Calu3 (cell line): Measurements from ENCODE around the gene SCFD2. TPM values are rescaled to one million over a fixed set of nuclear protein-coding genes. Genes with fewer than 3 reads are reported as not detected.

Experiments used
- BruUV-seq: library from RNA; stranded (reverse); fragments of 400-500 nt; replicated peaks from 2 replicates; lab custom pipeline; 2021; lab: Mats Ljungman, UMichigan
- CTCF ChIA-PET: fragments of 300-600 bp; sonication (Branson Sonifier 250); formaldehyde crosslinking; loops from one replicate; lab custom pipeline; 2022; ENCODE audit warnings: antibody characterized with exemption; lab: Charles Lee
- DNase-seq: peaks from one replicate; pipeline ENCODE4 v3.0.0; 2022
- H3K27ac Mint-ChIP-seq: one replicate; pipeline ENCODE4 v1.8.0; 2022; ENCODE audit warnings: mixed read lengths; ENCODE audit not compliant: unreplicated experiment
- H3K27me3 Mint-ChIP-seq: one replicate; pipeline ENCODE4 v1.8.0; 2022; ENCODE audit warnings: mixed read lengths; ENCODE audit not compliant: unreplicated experiment
- H3K36me3 Mint-ChIP-seq: one replicate; pipeline ENCODE4 v1.8.0; 2022; ENCODE audit warnings: mild to moderate bottlenecking, moderate library complexity, mixed read lengths; ENCODE audit not compliant: insufficient read depth, unreplicated experiment
- H3K4me1 Mint-ChIP-seq: one replicate; pipeline ENCODE4 v1.8.0; 2022; ENCODE audit warnings: mild to moderate bottlenecking, low read depth, mixed read lengths; ENCODE audit not compliant: unreplicated experiment
- H3K4me3 Mint-ChIP-seq: one replicate; pipeline ENCODE4 v1.8.0; 2022; ENCODE audit warnings: mild to moderate bottlenecking, low read depth, moderate library complexity, mixed read lengths; ENCODE audit not compliant: unreplicated experiment
- H3K9me3 Mint-ChIP-seq: one replicate; pipeline ENCODE4 v1.8.0; 2022; ENCODE audit warnings: low read depth, mixed read lengths; ENCODE audit not compliant: unreplicated experiment
- intact Hi-C: fragments of 100-400 bp; cut with micrococcal nuclease; formaldehyde crosslinking; loops from one replicate; pipeline ENCODE4 v1.10.0; 2022; ENCODE audit not compliant: unreplicated experiment
- total RNA-seq: library from RNA; stranded (reverse); gene quantifications from 2 replicates; pipeline ENCODE4 v1.2.3, GENCODE V29; 2022
- TF ChIP-seq, protein P1 (sequence below): fragments of 200-600 bp; IDR thresholded peaks from one replicate; pipeline ENCODE4 v1.8.0; 2022; ENCODE audit warnings: antibody characterized with exemption; ENCODE audit not compliant: unreplicated experiment

Gene SCFD2
- total RNA-seq, 1 experiment from 2014 or later, result 16.7 TPM

DNA sequence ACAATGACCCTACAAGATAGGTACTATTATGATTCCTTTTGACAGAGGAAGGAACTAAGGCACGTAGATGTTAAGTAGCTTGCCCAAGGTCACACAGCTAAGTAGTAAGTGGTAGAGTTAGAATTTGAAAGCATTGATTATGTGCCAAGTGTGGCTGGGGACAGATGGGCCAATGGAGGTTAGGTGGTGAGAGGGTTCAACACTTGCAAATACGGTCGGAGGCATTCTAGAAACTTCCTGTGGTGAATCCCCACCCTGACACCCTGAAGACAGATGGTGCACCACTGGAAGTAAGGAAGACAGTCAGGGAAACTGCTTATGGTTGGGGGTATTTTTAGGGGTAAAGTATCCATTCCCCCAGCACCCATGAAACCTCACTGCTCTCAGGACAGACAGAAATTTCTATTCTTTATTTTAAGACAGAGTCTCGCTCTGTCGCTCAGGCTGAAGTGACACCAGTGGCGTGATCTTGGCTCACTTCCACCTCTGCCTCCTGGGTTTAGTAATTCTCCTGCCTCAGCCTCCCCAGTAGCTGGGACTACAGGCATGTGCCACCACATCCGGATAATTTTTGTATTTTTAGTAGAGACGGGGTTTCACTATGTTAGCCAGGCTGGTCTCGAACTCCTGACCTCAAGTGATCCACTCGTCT is 361.2 kb downstream of the SCFD2 start:
- no peaks in the 10 kb centered on the region for H3K9me3 Mint-ChIP-seq
- CTCF ChIA-PET, result interaction anchor here (1.3 kb wide), 1 partner anchor 12 kb away, joined by 3 read pairs; no protein-coding TSS in a partner anchor
- intact Hi-C loops, result loop anchor here (5.0 kb wide), 1 partner anchor 1228 kb away; no protein-coding TSS in a partner anchor
- no peaks in the 10 kb centered on the region for H3K27me3 Mint-ChIP-seq
- TF ChIP-seq, protein P1, sequence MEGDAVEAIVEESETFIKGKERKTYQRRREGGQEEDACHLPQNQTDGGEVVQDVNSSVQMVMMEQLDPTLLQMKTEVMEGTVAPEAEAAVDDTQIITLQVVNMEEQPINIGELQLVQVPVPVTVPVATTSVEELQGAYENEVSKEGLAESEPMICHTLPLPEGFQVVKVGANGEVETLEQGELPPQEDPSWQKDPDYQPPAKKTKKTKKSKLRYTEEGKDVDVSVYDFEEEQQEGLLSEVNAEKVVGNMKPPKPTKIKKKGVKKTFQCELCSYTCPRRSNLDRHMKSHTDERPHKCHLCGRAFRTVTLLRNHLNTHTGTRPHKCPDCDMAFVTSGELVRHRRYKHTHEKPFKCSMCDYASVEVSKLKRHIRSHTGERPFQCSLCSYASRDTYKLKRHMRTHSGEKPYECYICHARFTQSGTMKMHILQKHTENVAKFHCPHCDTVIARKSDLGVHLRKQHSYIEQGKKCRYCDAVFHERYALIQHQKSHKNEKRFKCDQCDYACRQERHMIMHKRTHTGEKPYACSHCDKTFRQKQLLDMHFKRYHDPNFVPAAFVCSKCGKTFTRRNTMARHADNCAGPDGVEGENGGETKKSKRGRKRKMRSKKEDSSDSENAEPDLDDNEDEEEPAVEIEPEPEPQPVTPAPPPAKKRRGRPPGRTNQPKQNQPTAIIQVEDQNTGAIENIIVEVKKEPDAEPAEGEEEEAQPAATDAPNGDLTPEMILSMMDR, result no peak
- H3K36me3 Mint-ChIP-seq, result no peaks in the 10 kb centered on the region
- H3K27ac Mint-ChIP-seq, result no peak overlapping the region
- no peaks in the 10 kb centered on the region for H3K4me1 Mint-ChIP-seq
- no peak overlapping the region for H3K4me3 Mint-ChIP-seq
- DNase-seq, result no peak
- BruUV-seq, result no TSS peak

DNA sequence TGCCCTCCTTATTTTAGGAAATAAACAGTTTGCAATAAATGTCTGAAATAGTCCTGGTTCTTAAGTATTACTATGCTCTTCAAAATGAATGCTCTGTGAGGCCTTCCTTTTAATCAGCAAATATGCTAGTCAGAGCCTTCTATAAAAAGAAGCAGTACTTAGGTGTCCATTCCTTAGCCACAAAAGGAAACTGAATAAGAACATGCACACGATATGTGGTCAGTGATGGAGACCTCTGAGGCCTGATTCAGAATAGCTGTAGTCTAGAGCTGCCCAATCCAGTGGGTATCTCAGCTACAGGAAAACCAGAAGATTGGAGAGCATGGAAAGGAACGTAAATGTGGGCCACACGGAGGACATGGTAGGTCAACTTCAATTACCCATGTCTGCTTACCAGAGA is 361.9 kb downstream of the SCFD2 start:
- CTCF ChIA-PET, result interaction anchor here (1.3 kb wide), 1 partner anchor 12 kb away, joined by 3 read pairs; no protein-coding TSS in a partner anchor
- intact Hi-C loops, result loop anchor here (5.0 kb wide), 1 partner anchor 1228 kb away; no protein-coding TSS in a partner anchor
- BruUV-seq, result no TSS peak
- TF ChIP-seq, protein P1, result no peak
- no peaks in the 10 kb centered on the region for H3K9me3 Mint-ChIP-seq
- no peaks in the 10 kb centered on the region for H3K4me1 Mint-ChIP-seq
- no peak overlapping the region for H3K4me3 Mint-ChIP-seq
- no peaks in the 10 kb centered on the region for H3K36me3 Mint-ChIP-seq
- H3K27me3 Mint-ChIP-seq, result no peaks in the 10 kb centered on the region
- no peak overlapping the region for H3K27ac Mint-ChIP-seq
- no peak for DNase-seq

DNA sequence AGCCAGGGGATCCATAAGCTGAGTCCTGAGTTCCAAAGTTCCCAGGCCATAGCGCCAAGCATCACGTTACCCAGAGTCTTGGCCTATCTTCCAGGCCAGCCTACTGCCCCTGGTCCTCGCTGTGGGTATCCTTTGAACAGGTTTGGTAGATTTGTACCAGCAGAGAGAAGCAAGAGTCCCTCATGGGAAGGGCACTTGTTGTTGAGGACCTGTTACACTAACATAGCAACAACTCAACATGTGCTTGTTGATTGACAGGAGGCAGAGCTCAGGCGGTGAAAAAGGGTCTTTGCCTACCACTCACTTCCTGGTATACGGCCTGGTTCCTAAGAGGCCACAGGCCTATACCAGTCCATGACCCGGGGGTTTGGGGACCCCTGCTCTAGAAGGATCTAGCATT is 365.3 kb downstream of the SCFD2 start:
- no peak overlapping the region for H3K4me3 Mint-ChIP-seq
- intact Hi-C loops, result loop anchor here (5.0 kb wide), 1 partner anchor 1232 kb away; no protein-coding TSS in a partner anchor
- H3K4me1 Mint-ChIP-seq, result no peaks in the 10 kb centered on the region
- no peaks in the 10 kb centered on the region for H3K27me3 Mint-ChIP-seq
- no peak for DNase-seq
- H3K9me3 Mint-ChIP-seq, result no peaks in the 10 kb centered on the region
- H3K27ac Mint-ChIP-seq, result no peak overlapping the region
- TF ChIP-seq, protein P1, result no peak
- BruUV-seq, result no TSS peak
- CTCF ChIA-PET, result no interaction called here
- H3K36me3 Mint-ChIP-seq, result no peaks in the 10 kb centered on the region

DNA sequence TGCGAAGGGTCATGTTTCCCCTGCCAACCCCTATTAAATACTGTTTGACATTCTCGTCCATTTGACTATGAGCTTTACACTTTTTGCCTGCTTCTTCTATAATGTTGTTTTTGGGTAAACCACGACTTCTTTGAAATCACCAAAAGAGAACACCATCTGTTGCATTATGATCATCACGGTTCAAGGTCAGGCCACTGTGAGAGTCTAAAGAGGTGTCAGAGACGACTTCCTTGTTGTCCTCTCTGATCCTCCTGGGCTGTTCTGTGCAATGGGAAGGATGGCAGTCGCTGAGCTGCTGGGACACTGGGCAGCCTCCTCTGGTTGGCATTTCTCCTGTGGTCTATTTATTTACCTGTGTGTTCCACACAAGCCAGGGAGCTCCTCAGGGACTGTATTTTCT is 366.2 kb downstream of the SCFD2 start:
- CTCF ChIA-PET, result no interaction called here
- H3K4me3 Mint-ChIP-seq, result no peak overlapping the region
- TF ChIP-seq, protein P1, result no peak
- BruUV-seq, result no TSS peak
- intact Hi-C loops, result loop anchor here (5.0 kb wide), 1 partner anchor 1233 kb away; no protein-coding TSS in a partner anchor
- no peaks in the 10 kb centered on the region for H3K9me3 Mint-ChIP-seq
- H3K36me3 Mint-ChIP-seq, result no peaks in the 10 kb centered on the region
- DNase-seq, result no peak
- no peaks in the 10 kb centered on the region for H3K27me3 Mint-ChIP-seq
- no peak overlapping the region for H3K27ac Mint-ChIP-seq
- H3K4me1 Mint-ChIP-seq, result no peaks in the 10 kb centered on the region
